Iris pigment epithelial cell (primary cell): ENCODE results near the gene MAFB.
A peak's percentile ranks its signal among the peaks of the same experiment; 100 is the strongest.

Source experiments
- DNase-seq: peaks from one replicate; pipeline ENCODE4 v3.0.0-alpha.2; 2011; ENCODE audit warnings: low read depth

The MAFB gene

DNA sequence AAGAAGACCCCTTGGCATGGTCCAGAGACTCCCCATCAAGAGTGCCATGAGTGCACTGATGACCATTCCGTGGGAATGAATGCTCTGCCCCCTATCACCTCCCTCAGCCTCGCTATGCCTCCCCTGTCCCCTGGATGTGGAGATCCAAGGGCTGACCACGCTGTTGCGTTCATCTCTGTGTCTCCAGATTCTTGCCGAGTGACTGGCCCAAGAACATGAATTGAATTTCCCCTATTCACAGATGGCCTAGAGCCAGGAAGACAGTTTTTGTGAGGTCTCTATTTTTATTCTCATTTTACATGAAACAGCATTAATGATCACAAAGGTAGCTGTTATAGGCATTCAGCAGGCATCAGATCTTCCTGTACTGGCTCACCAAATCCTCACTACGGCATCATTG, 33.6 kb downstream of the MAFB start:
- peak; percentile 7 for DNase-seq

DNA sequence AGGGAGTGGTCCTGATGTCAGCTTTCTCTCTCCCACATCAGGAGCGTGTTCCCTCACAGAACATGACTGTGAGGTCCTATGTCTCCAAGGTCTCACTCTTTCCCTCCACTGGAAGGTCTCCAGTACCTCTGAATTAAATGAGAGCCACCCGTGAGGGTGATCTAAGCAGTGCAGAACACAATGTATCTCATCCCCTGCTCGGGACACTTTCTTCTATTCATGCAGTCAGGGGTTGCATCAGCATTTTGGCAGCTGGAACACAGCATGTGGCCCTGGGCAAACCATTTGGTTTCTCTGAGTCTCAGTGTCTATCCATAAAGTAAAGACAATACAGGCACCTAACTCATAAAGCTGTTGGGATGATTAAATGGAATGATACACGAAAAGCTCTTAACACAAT, 34.2 kb downstream of the MAFB start:
- peak; percentile 16 for DNase-seq

DNA sequence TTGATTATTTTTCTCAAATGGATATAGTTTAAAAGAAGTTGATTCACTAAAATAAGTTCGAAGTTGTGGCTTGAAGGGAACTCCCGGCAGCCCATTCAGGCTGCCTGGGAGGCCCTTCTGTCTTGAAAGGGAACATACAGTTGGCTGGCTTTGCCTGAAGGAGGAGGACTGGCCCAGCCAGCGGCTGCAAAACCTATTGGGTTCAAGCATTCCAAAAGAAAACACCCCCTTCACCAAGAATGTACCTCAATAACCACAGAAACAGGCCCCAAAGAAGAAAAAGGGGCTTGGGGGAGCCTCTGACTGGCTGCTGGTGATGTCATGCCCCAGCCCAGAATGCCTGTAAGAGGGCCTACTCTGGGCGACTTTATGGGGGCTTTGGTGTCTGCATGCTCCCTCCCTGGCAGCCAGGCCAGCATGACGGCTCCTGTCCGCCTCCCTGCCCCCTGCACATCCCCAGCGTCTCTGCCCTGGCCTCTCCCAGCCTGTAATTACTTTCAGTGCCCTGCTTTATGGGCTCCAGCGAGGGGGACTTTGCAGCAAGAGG, 36.5 kb downstream of the MAFB start:
- DNase-seq: peak; percentile 25

DNA sequence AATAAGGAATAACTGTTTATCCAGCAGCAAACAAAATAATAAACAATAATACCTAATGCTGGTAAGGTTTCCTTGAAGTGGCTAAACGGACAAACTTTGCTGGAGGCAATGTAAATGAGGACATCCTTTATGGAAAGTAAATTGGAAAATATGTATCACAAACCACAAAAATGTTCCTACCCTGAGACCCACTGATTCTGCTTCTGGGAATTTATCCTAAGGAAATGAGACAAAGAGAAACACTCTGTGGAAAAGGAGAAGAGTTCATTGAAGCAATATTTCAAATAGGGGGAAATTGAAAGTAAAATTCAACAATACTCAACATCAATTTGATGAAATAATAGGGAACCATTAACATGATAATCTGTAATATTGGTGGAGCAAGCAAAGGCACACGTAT, 37.9 kb downstream of the MAFB start:
- peak; percentile 63 for DNase-seq

DNA sequence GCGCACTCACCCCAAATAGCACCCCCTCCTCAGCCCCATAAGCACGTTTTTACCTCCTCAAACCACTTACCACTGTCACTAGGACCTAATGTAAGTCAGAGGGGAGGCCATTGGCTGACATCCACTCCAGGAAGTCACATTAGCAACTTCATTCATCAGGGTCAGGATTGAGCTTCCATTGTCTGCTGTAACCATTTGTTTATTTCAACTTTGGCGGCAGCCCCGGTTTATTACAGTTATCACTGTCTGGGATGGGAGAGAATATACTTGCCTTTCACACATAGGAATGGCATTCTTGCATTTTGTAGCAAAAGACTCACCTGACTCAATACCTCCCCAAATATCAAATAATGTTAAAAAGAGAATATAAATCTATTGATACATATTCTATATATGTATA, 38.3 kb downstream of the MAFB start:
- peak; percentile 19 for DNase-seq

DNA sequence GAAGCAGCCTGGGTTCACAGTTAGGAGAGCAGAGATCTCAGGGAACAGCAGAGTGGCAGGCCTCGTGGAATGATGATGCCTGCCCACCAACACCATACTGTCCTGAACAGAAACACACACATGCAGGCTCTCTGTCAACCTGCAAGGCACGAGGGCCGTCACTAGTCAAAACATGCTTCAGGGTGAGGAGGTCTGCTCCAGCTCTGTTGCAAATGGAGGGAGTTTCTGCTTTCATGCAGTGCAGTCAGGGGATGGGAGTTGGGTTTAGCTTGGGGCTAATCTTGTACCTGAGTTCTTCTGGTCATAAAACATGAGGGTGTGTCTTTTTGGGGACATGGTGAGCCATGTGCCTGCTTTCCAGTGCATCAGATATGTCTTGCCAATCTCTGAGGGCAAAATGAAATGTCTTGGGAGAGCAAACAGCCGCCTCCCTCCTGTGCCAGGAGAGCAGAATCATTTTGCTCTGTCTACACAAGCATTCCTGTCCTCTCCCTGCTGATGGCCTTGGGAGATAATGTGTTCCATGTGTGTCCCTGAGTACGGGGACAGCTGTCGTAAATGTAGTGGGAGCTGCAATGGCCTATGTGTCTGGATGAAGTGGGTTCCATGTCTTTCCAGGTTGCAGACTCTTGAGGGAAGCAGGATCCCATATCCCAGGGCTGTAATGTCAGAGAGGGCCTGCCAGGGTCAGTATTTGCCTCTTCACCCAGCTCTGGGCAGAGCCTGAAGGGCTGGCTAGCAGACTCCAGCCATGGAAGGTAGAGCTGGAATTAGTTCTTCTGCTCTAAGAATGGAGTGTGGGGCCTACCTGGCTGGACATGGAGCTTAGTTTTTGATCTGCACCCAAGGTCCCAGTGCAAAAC, 40.6 kb downstream of the MAFB start:
- DNase-seq: no peak

DNA sequence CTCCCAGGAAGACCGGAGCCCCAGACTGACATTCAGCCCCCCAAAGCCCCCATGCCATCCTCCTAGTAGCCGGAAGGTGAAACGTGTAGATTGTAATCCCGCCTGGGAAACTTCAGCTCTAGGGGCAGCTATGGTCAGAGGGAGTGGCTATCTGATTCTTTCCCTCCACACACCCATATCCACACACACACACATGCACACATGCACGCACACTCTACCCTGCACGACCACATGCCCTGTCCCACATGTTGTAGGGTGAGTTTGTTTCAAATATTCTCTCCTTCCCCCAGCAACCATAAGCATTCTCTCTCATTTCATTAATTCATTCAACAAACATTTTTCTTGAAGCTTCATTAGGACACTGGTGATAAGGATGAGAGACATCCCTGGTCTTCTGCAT, 42.2 kb downstream of the MAFB start:
- no peak for DNase-seq

DNA sequence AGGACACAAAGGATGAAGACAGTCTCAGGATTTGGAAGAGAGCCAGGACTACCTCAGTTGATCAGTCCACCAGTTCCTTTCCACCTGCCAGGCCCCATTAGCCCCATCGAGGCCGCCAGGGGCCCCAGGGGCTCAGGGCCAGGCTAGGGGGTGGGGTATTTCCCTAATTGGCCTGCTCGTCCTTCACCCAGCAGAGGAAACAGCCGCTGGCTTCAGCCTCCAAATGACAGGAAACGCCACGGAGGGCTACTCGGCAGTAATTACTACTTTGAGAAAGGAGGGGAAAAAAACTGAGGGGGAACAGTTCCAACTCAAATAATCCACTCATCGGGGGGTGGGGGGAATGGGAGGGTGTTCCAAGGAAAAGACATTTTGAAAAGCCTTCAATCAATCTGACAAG, 42.7 kb downstream of the MAFB start:
- DNase-seq: no peak

DNA sequence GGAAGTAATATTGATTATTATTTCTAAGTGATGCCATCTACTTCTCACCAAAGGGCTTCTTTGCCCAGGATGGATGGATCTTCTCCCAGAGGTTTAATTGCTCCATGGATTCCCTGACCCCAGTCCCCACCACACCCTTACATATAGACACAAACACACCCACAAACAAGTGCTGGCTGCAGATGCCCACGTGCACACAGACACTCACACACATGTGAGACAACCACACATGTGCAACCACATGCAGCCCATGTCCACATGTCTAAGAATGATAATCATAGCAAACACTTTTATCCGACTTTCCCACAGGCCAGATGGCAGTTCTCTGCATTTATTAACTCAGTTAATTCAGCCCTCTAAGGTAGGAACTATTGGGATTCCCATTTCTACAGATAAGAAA, 44.2 kb downstream of the MAFB start:
- no peak for DNase-seq

DNA sequence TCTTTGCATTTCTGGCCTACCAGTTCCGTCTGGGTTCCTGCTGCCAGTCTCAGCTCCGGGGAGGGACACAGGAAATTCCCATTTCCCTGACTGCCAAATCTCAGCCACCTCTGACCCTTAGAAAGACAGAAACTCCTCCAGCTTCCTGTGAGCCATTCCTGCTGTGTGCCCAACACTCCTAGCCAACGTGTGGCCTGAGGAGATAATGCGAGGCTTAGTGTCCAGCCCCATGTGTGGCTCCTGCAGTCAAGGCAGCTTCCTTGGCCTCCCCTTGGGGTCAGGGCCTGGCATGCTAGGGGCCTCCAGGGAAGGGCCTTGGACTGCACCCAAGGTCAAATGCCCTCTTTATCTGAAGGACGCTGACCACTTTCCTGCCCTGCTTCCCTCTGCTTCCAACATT, 45.1 kb downstream of the MAFB start:
- no peak for DNase-seq

DNA sequence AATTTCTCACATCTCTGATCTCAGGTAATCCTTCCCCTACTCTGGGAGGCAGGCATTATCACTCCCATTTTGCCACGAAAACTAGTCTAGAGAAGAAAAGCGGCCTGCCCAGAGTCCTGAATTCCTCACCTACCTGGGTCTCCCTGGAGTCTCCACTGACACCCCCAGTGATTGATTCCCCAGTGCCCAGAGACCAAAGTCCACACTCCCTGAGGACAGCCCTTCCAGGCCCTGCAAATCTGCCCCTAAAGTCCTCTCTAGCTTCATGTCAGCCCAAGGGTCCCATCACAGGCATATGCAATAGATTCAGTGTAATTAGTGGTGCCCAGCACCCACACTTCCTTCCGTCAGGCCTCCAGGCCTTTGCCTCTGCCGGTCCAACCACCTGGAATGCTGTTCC, 47.2 kb downstream of the MAFB start:
- DNase-seq: no peak

DNA sequence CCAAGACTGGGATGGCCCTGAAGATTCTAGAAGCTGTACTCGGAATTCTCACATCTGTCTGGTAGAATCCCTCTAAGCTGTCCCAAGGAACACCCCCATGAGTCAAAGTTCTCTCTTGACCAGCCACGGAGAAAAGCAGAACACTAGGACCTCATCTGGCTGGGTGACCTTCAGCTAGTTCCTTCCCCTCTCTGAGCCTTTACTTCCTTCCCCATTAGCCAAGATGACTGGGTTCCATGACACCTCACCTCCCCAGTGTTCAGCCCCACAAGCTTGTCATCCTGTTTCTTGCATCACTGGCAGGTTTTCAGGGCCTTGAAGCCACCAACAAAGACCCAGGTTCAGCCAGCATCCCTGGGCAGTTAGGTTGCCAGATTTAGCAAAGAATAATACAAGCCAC, 47.8 kb downstream of the MAFB start:
- no peak for DNase-seq

DNA sequence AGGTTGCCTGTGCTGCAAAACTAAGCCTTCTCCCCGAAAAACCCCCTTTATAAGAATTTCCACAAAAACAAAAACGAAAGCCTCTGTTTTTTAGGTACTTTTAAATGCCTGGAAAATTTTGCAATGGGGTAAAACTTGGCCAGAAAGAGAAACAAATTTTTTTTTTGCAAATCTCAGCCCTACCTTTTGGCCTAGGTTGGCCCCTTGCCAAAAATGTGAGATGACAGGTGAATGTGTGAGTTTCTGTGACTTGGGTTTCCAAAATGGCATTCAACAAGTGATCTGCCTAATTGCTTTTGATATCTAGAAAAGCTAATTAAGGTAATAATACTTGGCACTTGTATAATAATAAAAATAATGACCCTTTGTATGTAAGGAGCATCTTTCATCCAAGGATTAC, 48.4 kb downstream of the MAFB start:
- DNase-seq: no peak

DNA sequence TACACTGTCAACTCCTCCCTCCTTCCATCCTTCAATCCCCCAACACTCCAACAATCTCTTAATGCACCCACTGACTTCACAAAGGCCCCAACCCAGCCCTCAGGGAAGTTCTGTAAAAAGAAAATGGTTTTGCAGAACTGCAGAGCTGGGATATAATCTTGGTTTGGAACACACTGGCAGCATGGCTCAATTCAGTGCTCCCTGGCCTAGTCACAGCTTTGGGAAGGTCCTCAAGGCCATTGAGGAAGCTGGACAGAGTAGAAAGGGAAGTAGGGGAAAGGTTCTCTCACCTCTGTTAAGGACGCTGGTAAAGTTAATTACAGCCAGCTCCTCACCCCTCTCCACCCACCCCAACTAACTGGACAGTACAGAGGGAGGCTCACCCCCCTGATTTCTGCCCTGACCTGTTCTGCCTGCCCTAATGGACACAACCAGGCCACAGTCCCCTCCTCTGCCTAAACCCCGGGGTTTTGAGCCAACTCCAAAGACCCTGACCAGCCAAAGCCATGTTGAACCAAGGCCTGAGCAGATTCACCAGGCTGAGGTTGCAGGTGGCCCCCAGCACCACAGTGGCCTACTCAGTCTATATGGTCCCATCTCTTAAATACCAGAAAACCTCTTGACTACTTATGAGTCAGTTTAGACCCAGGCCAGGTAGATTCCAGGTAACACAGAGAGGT, 49.2 kb downstream of the MAFB start:
- DNase-seq: no peak

DNA sequence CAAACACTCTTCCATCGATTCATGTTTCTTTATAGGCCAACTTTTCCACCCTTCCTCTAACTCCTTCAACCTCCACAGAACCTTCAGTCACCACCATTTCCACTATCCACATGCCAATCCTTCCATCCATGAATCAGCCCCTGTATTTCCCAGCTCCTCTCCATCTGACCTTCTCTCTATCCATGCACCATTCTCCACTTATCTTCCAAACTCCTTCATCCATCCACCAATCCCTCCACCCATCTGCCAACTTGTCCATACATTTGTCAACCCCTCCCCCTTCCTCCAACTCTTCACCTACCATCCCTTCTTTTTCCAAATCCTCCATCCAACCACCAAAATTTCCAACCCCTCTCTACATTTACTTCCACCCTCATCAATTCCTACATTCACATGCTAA, 49.9 kb downstream of the MAFB start:
- DNase-seq: no peak

DNA sequence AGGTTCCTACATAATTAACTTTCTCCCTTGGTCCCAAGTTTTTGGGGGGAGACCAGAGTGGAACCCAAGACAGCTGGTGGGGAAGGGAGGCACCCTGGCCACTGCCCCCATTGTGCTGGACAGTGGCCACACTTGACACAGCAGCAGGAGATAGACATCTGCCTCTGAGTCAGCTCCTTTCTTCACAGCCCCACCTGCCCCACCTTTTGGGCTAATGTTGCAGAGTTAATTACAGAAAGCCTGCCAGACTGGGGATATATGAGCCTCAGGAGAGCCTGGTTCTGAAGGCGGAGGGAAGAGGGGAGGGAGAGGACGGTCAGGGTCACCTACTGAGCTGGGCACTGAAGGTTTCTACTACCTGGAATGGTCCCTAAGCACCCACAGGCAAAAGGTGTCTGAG, 50.6 kb downstream of the MAFB start:
- no peak for DNase-seq

DNA sequence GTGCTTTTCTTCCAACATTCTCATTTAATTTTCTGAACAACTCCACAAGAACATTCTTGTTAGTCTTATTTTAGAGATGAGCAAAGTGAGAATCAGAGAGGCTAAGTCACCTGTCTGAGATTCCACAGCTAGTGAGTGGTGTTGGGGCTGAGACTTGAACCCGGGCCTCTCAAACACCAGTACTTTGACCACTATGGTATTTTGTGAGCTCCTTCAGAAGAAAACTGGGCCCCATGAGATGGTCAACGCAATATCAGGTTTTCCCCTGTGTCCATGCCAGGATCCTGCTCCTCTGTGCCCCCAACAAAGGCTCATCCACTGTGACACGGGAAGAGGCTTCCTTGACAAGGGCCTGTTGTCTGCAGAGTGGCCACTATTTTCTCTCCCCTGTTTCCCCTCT, 51.9 kb downstream of the MAFB start:
- DNase-seq: no peak

DNA sequence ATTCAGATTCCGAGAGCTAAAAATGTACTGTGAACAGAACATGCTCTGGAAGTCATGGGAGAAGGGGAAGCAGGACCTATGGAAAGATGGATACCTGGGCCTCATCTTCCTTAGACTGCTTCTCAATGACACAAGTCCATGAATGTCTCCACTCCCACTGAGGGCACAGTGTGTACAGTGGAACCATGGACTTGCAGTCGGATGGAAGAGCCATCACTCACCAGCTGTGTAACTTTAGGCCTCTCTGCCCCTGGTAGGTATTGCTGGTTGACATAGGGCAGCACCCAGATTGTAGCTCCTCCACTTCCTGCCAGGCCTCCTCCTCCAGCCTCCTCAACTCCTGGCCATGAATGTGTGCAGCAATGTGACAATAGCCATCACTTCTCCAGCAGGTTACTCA, 52.5 kb downstream of the MAFB start:
- no peak for DNase-seq

DNA sequence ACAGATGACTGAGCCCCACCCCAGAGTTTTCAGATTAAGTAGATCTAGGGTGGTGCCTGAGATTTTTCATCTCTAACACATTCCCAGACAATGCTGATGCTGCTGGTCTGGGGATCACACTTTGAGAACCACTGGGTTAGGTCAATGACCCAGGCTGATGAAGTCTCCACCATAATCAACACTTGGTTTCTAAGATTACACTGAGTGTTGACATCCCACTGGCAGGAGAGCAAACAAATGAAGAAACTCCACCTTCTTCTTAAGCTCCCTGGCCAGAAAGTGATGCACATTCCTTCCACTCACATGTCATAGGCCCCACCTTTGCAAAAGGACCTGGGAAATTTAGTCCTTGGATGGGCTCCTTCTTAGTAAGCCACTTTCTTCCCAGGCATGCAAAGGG, 53.1 kb downstream of the MAFB start:
- DNase-seq: no peak
